Activated CD8-positive, alpha-beta memory T cell treated with anti-CD3 and anti-CD28 coated beads for 1 hour (primary cell): ENCODE results near the gene PI4K2B.
A peak's percentile ranks its signal among the peaks of the same experiment; 100 is the strongest.
"Not testable (repeated sequence)": the region's sequence is repeated elsewhere in the genome, so short reads cannot be mapped to it uniquely, and the experiment has no call there.

ENCODE experiments used
- DNase-seq, 2 donors: peaks; one replicate each; pipeline ENCODE4 v3.0.0-alpha.2; 2020; ENCODE audit warnings: low read depth in 1 of 2; ENCODE audit errors: extremely low read depth in 1 of 2

PI4K2B gene

DNA sequence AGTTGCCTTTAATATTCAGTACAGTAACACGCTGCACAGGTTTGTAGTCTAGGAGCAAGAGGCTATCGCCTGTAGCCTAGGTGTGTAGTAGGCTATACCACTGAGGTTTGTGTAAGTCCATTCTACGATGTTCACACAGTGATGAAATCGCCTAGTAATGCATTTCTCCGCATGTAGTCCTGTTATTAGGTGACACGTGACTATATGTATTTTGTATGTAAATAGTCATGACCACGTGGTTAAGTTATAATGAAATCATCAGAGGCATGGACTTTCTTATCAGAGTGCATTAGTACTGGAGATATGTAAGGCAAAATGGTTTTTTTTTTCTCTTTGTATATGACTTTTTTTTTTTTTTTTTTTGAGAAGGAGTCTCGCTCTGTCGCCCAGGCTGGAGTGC lies 68.8 kb downstream of the PI4K2B start:
- no peak for DNase-seq

DNA sequence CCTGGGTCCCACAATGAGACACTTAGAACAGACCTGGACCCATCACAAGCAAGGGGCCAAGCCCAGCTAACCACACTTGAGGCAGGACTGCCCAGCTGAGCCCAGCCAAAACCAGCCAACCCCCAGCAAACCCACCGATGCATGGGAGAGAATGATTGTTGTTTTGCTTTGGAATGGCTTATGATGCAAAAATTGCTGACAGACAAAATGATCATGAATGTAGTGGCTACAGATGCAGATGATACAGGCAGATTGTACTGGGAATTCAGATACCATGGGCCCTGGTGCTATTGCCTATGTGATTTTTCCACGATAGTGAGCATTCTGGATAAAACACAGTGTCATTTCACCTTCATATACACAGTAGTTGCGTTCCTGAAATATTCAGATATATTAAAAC lies 69.7 kb downstream of the PI4K2B start:
- DNase-seq, result no peak

DNA sequence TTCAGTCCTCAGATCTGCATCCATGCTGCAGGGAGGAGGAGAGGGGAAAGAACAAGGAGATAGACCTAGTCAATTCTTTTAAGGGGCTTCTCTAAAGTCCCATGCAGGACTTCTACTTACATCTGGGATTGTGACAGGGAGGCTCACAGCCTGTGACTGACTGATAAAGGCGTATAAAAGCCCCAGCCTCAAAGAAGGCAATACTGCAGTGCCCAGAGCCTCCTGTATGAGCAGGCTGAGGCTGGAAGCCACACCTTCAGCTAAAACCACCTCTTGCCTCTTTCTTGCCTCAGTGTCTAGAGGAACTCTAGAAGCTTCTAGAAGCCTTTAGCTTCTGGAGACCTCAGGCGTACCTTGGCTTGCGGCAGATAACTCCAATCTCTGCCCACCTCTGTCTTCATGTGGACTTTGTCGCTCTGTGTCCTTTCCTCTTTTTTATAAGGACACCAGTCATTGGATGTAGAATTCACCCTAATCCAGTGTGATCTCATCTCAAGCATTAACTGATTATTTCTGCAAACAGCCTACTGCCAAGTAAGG lies 72.8 kb downstream of the PI4K2B start:
- no peak for DNase-seq

DNA sequence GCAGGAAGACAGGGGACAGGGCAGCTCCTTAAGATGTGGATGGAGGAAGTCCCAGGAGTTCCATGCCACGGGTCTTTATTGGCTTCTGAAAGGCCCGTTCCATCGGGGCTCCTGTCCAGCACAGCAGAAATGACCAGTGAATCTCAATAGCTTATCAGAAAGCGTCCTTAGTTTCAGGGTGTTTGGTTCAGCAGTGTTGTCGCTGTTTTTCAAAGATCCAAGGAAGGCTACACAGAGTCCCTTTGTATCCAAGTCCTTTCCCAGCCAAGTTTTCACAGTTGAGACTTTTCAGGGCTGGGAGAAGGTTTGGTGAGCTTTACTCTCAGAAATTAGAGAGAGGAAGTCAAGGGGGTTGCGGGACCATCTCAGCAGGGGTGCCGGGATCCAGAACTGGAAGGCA lies 73.8 kb downstream of the PI4K2B start:
- no peak for DNase-seq

DNA sequence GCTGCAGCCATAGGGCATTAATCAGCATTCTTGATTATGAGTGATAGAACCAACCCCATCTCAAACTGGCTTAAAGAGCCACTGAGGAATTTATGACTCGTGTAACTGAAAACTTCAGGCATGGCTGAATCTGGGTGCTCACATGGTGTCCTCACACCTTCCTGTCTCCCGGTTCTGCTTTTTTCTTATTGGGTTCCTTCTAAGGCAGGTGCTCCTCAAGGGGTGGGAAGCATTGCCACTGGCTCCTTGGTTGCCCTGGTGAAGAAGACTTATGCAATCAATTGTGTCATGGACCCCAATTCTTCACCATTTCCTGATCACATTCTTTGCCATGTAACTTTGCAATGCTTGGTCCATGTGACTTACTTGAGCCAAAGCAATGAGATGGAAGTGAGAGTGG lies 74.5 kb downstream of the PI4K2B start:
- no peak for DNase-seq

DNA sequence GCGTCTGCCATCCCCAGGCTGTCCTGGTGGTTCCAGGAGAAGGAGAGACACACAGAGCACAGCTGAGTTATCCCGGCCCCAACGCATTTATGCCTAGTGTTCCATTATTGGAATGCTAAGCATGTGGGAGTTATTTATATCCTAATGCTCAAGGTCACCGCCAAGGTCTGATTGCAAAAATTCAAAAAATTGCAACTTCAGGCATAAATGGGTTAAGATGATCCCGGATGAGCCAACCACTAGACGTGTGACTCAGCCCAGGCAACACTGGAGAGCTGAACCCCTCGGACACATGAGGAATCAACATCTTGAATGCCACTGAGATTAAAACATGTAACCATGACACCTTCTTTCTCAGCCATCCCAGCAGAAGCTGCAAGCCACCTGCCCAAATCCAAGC lies 74.9 kb downstream of the PI4K2B start:
- DNase-seq, result no peak

DNA sequence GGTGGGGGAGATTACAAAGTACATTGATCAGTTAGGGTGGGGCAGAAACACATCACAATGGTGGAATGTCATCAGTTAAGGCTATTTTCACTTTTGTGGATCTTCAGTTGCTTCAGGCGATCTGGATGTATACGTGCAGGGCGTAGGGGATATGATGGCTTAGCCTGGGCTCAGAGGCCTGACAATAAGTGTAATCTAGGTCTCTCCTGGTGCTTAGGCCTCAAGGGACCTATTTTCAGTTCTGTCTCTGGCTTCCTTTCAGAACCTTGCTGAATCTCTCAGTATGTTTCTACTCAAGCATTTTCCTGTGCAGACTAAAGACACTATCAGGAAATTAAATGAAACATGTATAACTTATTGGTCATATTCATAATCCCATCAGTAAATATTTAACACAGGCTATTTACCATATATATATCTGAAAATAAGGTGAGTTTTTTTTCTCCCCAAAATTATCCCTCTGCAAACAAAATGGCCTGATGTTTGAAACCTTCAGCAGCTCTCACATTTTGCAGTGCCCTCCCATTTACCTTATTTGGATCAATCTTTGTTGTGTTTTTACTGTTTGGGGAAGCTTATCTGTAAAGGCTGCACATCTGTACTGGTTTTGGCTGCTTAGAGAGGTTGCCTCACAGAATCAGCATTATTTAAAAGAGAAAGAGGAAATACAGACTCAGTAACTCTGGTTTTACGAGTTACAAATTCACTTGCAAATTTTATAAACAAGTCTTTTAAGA lies 76.4 kb downstream of the PI4K2B start:
- no peak for DNase-seq

DNA sequence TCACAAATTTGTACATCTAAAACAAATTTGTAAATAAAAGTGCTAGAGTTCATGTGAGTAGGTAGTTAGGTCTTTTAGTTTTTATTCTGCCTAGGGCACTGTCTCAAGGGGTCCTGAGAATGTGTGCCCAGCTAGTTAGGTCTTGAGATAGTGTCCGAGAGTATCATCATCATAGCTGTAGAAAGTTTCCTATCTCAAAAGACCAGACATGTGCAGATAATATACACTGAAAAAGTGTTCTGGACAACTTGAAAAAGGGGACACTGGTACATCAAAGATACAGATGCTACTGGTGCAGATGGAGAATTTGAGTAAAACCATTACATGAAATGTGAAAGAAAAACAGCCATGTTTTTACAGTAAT lies 77.0 kb downstream of the PI4K2B start:
- no peak for DNase-seq

DNA sequence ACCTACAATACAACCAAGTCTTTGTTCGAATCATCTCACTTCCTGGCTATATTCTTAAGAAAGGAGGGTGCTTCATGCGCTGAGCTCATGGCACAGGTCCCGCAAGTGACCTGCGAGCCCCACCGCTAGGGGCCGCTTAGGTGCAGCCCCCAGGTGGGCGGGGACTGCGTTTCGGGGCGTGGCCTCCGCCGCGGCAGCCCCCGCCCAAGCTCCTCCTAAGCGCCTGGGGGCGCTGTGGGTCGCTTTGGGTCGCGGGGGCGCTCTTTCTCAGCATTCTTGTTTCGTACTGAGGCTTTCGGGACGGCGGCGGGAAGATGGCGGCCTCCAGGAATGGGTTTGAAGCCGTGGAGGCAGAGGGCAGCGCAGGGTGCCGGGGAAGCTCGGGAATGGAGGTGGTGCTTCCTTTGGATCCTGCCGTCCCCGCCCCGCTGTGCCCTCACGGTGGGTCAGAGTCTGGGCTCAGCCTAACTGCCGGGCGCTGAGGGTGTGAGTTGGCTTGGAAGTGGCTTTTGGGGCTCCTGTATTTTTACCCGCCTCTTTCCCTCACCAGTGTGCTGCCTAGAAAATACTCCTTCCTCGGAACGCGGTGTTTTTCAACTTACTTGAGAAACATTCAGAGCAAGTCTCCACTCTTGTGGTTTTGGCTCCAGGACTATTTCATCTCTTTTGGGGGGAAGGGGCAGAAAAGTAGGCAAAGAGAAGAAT lies 78.8 kb downstream of the PI4K2B start, which contains the start of gene ZCCHC4:
Gene ZCCHC4, plus strand, starts transcription at position 279 of the 705 bp plus-strand sequence. Its CDS starts 36 bp downstream, at position 315.
- DNase-seq, result peak; percentile 65 to 84

DNA sequence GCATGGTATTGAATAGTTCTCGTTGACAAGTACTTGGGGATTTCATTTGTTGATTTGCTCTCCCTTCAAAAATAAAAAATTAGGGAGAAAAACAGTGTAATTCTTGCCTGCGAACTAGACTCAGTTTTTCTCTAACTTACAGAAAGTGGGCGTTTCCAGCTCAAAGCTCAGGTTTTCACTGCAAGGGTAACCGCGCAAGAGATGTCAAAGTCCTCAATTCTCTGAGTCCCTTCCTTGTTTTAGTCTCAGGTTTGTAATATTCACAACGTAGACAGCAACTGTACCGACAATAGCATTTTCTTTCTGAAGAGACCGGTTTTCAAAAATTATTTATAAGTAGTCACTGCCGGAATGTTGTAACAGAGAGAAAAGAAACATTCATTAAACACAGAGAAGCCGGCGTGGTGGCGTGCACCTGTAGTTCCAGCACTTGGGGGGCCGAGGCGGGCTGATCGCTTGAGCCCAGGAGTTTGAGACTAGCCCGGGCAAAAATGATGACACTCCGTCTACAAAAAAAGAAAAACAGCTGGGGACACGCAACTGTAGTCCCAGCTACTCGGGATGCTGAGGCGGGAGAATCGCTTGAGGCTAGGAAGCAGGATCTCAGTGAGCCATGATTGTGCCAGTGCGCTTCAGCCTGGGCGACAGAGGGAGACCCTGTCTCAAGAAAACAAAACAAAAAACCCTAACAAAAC lies 79.5 kb downstream of the PI4K2B start:
- no peak for DNase-seq

DNA sequence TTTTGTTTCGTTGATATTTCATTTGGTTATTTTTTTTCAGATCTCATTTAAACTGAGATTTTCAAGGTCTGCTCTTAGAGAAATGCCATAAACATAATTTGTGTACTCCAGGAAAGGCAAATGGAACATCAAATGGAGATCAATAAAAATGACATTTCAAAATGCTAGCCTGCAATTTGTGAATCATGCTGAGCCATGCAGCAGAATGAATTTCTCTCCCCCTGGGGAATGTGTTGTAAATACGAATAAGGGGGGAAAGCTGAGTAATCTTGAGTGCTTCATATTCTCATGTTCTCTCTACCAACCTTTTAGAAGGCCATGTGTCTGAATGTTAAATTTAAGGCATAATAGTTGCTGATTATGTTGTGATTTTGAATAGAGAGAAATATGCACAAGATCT lies 86.5 kb downstream of the PI4K2B start:
- DNase-seq, result no peak

DNA sequence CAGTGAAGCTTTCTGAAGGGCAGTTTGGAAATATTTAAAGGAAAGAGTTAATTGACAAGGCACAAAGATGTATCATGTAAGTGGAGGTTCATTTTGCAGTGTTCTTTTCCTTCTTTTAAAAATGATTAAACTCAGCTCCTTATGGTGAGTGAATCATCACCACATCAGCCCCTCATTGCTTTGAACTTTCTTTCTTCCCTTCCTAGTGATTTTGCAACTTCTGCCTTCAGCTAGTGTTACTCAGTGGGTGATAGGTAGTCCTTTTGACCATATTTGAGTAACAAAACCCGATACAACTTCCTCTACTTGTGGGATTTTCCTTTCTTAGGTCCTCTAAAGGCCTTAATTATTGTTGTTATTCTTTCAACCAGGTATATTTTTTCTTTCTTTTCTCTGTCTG lies 86.9 kb downstream of the PI4K2B start:
- no peak for DNase-seq

DNA sequence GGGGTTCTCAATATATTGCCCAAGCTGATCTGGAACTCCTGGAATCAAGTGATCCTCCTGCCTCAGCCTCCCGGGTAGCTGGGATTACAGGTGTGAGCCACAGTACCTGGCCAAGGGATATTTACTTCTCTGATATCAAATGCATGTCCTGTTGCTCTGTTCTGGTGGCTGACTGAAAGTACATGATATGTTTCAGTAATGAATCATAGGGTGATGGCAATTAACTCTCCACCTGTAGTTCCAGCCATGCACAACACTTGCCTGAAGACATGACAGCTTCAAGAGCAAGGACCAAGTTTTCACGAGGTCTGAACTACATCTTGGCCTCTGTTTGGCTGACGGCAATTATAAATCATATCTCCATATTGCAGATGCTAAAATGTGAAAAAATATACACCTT lies 87.9 kb downstream of the PI4K2B start:
- DNase-seq, result no peak

DNA sequence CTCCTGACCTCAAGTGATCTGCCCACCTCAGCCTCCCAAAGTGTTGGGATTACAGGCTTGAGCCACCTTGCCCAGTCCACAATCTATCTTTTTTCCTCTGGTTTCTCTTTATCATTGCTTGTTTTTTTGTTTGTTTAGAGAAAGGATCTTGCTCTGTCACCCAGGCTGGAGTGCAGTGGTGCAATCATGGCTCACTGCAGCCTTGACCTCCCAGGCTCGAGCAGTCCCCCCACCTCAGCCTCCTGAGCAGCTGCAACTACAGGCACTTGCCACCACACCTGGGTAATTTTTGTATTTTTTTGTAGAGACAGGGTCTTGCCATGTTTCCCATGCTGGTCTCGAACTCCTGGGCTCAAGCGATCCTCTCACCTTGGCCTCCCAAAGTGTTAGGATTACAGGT lies 94.6 kb downstream of the PI4K2B start:
- not testable (repeated sequence) for DNase-seq
